Lower lobe of right lung (tissue), 2 donors: Measurements from ENCODE around the gene LAGE3. TPM values are rescaled to one million over a fixed set of nuclear protein-coding genes. Genes with fewer than 3 reads are reported as not detected.
A peak's percentile ranks its signal among the peaks of the same experiment; 100 is the strongest.

Experiments used
- ATAC-seq, 2 donors: fragments of 200-7000 bp; cut with Tn5 transposase; one replicate each; pipeline ENCODE4 v1.9.1; 2020 to 2022; ENCODE audit warnings: mild to moderate bottlenecking in 2 of 2, moderate library complexity in 2 of 2
- DNase-seq: peaks from one replicate; pipeline ENCODE4 v3.0.0-alpha.2; 2020
- H3K27ac ChIP-seq: fragments of 200-600 bp; one replicate; pipeline ENCODE4 v1.8.0; 2022
- H3K27me3 ChIP-seq: fragments of 200-600 bp; one replicate; pipeline ENCODE4 v1.8.0; 2022; ENCODE audit warnings: low read depth
- H3K36me3 ChIP-seq: fragments of 200-600 bp; one replicate; pipeline ENCODE4 v1.8.0; 2022; ENCODE audit warnings: mild to moderate bottlenecking
- H3K4me1 ChIP-seq: fragments of 200-600 bp; one replicate; pipeline ENCODE4 v1.8.0; 2022
- H3K4me3 ChIP-seq: fragments of 200-600 bp; one replicate; pipeline ENCODE4 v1.8.0; 2022; ENCODE audit warnings: mild to moderate bottlenecking
- H3K9me3 ChIP-seq: fragments of 200-600 bp; one replicate; pipeline ENCODE4 v1.8.0; 2022
- intact Hi-C: fragments of 100-400 bp; cut with DNase I; formaldehyde crosslinking; loops from one replicate; pipeline ENCODE4 v1.11.0; 2022
- total RNA-seq: library from RNA; stranded (reverse); fragmentation: NEBNext Ultra II Directional; extraction: Animal tissue kit (Norgen Biotek cat#: 25700); gene quantifications from one replicate; pipeline ENCODE4 v1.2.1, GENCODE V29; 2021
- TF ChIP-seq, protein P1 (sequence below): fragments of 200-600 bp; IDR thresholded peaks from one replicate; pipeline ENCODE4 v1.8.0; 2022; ENCODE audit warnings: antibody characterized with exemption, mild to moderate bottlenecking
- donor health status: DM: no; HTN: yes; CAD: no; lungs with severe emphysema.

Gene LAGE3
- total RNA-seq, 1 donor from 2014 or later = 20.4 TPM

GRCh38 chrX:154481195-154481594 is 2.1 kb upstream of the LAGE3 start:
- Histone ChIP-seq H3K9me3 (no peaks in the 10 kb centered on the region), H3K36me3 (peaks cover 14% of the 10 kb centered on the region), H3K27ac (no peak overlapping the region), H3K4me1 (peaks cover 15% of the 10 kb centered on the region), H3K27me3 (no peaks in the 10 kb centered on the region), H3K4me3 (no peak overlapping the region)
- no peak for ATAC-seq
- intact Hi-C loops = no loop called here
- no peak for DNase-seq
- TF ChIP-seq, protein P1, sequence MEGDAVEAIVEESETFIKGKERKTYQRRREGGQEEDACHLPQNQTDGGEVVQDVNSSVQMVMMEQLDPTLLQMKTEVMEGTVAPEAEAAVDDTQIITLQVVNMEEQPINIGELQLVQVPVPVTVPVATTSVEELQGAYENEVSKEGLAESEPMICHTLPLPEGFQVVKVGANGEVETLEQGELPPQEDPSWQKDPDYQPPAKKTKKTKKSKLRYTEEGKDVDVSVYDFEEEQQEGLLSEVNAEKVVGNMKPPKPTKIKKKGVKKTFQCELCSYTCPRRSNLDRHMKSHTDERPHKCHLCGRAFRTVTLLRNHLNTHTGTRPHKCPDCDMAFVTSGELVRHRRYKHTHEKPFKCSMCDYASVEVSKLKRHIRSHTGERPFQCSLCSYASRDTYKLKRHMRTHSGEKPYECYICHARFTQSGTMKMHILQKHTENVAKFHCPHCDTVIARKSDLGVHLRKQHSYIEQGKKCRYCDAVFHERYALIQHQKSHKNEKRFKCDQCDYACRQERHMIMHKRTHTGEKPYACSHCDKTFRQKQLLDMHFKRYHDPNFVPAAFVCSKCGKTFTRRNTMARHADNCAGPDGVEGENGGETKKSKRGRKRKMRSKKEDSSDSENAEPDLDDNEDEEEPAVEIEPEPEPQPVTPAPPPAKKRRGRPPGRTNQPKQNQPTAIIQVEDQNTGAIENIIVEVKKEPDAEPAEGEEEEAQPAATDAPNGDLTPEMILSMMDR = no peak

- peak overlapping the region; percentile 82 for H3K27ac ChIP-seq
- no peak for ATAC-seq
- no peak for DNase-seq
- peaks cover 3% of the 10 kb centered on the region for H3K36me3 ChIP-seq
- peak overlapping the region; percentile 57 for H3K4me3 ChIP-seq
- H3K4me1 ChIP-seq = peaks cover 8% of the 10 kb centered on the region
- intact Hi-C loops = no loop called here
- no peaks in the 10 kb centered on the region for H3K27me3 ChIP-seq
- H3K9me3 ChIP-seq = no peaks in the 10 kb centered on the region
- TF ChIP-seq, protein P1 = no peak
Observed at GRCh38 chrX:154477891-154478477, 1.1 kb downstream of the LAGE3 start.

DNA sequence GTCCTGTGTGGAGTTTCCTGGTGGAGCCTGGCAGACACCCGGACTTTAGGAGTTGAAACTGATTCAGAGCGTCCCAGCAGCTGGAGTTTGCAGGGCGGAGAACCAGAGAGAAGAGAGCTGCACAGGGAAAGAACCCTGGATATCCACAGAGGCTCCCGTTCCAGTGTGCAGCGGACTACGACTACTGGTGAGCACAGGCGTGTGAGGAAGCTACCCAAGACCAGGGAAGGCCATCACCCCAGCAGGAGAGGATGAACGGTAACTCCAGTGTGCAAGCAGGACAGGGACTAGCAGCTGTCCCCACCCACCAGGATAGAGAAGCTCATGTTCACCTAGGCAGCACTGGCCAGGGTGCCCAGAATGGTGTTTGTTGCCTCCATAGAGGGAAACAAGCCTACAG is 2.3 kb downstream of the LAGE3 start:
- intact Hi-C loops = no loop called here
- Histone ChIP-seq H3K36me3 (peaks cover 3% of the 10 kb centered on the region), H3K9me3 (no peaks in the 10 kb centered on the region), H3K27me3 (no peaks in the 10 kb centered on the region), H3K27ac (no peak overlapping the region), H3K4me1 (peaks cover 8% of the 10 kb centered on the region), H3K4me3 (no peak overlapping the region)
- TF ChIP-seq, protein P1 = no peak
- no peak for DNase-seq
- no peak for ATAC-seq

GRCh38 chrX:154473683-154474082 is 5.4 kb downstream of the LAGE3 start:
- H3K4me1 ChIP-seq = no peaks in the 10 kb centered on the region
- no peaks in the 10 kb centered on the region for H3K9me3 ChIP-seq
- DNase-seq = no peak
- no peak overlapping the region for H3K4me3 ChIP-seq
- no peaks in the 10 kb centered on the region for H3K27me3 ChIP-seq
- TF ChIP-seq, protein P1 = no peak
- peaks cover 33% of the 10 kb centered on the region for H3K36me3 ChIP-seq
- intact Hi-C loops = no loop called here
- ATAC-seq = no peak
- no peak overlapping the region for H3K27ac ChIP-seq

- Histone ChIP-seq H3K4me3 (no peak overlapping the region), H3K9me3 (no peaks in the 10 kb centered on the region), H3K36me3 (peaks cover 41% of the 10 kb centered on the region), H3K27ac (no peak overlapping the region), H3K27me3 (no peaks in the 10 kb centered on the region), H3K4me1 (no peaks in the 10 kb centered on the region)
- no peak for ATAC-seq
- TF ChIP-seq, protein P1 = no peak
- intact Hi-C loops = no loop called here
- no peak for DNase-seq
Observed at GRCh38 chrX:154472685-154473632, 6.1 kb downstream of the LAGE3 start.
